ENCODE results near the gene EHD4.

The EHD4 gene

DNA sequence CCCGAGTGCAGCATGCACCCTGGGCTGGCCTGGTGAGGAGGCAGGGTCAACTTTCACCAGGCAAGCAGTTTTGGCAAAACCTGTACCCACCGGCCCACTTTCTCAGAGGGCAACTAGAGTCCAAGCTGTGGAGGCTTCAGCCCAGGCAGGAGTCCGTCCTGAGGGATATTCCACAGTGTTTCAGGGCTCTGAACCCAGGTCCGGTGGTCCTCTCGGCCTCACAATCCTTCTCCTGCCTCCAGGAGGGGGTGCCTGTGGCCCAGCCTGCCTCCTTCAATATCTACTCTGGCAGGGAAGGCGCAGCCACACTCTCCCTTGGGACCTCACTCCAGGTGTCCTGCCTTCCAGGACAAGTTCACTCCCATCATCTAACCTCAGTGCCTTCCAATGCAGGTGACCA is 44.6 kb upstream of the EHD4 start:
- TF ChIP-seq, protein P1, sequence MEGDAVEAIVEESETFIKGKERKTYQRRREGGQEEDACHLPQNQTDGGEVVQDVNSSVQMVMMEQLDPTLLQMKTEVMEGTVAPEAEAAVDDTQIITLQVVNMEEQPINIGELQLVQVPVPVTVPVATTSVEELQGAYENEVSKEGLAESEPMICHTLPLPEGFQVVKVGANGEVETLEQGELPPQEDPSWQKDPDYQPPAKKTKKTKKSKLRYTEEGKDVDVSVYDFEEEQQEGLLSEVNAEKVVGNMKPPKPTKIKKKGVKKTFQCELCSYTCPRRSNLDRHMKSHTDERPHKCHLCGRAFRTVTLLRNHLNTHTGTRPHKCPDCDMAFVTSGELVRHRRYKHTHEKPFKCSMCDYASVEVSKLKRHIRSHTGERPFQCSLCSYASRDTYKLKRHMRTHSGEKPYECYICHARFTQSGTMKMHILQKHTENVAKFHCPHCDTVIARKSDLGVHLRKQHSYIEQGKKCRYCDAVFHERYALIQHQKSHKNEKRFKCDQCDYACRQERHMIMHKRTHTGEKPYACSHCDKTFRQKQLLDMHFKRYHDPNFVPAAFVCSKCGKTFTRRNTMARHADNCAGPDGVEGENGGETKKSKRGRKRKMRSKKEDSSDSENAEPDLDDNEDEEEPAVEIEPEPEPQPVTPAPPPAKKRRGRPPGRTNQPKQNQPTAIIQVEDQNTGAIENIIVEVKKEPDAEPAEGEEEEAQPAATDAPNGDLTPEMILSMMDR (conservative IDR thresholded peaks at IDR 0.05; ENCODE audit: low read depth, low read length) = no peak
- Histone ChIP-seq H3K79me2 (ENCODE audit: insufficient read depth, low read depth) (no peaks in the 10 kb centered on the region), H3K4me3 (IDR thresholded peaks at IDR 0.05; ENCODE audit: insufficient read depth, low read depth, low read length) (no peak overlapping the region), H4K20me1 (ENCODE audit: insufficient read depth) (no peaks in the 10 kb centered on the region), H3K4me1 (ENCODE audit: low read depth, poor library complexity, severe bottlenecking) (no peaks in the 10 kb centered on the region), H3K36me3 (ENCODE audit: insufficient read depth) (no peaks in the 10 kb centered on the region), H2AFZ (ENCODE audit: low read depth) (no peak overlapping the region), H3K27me3 (ENCODE audit: insufficient read depth, low read depth) (no peaks in the 10 kb centered on the region), H3K9ac (no peak overlapping the region), H3K27ac (no peak overlapping the region), H3K4me2 (no peak overlapping the region)

GRCh38 chr15:42014406-42014805 is 42.0 kb upstream of the EHD4 start:
- no peak overlapping the region for H3K4me3 ChIP-seq (IDR thresholded peaks at IDR 0.05; ENCODE audit: insufficient read depth, low read depth, low read length)
- H3K27ac ChIP-seq = no peak overlapping the region
- H4K20me1 ChIP-seq (ENCODE audit: insufficient read depth) = no peaks in the 10 kb centered on the region
- no peaks in the 10 kb centered on the region for H3K79me2 ChIP-seq (ENCODE audit: insufficient read depth, low read depth)
- no peaks in the 10 kb centered on the region for H3K27me3 ChIP-seq (ENCODE audit: insufficient read depth, low read depth)
- H3K4me2 ChIP-seq = no peak overlapping the region
- no peak overlapping the region for H2AFZ ChIP-seq (ENCODE audit: low read depth)
- peaks cover 15% of the 10 kb centered on the region for H3K4me1 ChIP-seq (ENCODE audit: low read depth, poor library complexity, severe bottlenecking)
- no peaks in the 10 kb centered on the region for H3K36me3 ChIP-seq (ENCODE audit: insufficient read depth)
- TF ChIP-seq, protein P1 (conservative IDR thresholded peaks at IDR 0.05; ENCODE audit: low read depth, low read length) = no peak
- no peak overlapping the region for H3K9ac ChIP-seq

DNA sequence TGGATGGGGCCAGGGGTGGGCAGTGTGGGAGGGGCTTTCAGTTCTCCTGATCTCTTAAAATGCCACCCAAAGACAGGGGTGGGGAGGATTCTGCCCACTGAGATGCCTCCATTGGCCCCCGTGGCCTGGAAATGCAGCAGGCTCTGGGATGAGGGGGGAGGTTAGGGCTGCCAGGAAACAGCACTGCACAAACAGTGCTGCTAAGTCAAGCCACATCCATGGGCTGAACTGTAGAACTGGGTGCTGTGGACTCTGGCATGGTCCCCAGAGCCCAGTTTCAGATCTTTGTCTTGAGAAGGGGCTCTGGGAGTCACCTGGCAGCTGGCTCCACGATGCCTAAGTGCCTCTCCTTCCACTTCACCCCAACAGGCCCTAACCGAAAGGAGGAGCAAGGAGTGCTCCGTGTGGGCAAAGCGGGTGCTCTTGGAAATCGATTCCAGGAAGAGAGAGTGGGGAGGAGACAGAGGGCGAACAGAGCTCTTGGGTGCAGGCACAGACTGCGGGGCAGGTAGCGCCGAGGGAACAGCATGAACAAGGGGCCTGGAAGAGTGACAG is 40.6 kb upstream of the EHD4 start:
- Histone ChIP-seq H3K4me3 (IDR thresholded peaks at IDR 0.05; ENCODE audit: insufficient read depth, low read depth, low read length) (no peak overlapping the region), H4K20me1 (ENCODE audit: insufficient read depth) (no peaks in the 10 kb centered on the region), H3K36me3 (ENCODE audit: insufficient read depth) (no peaks in the 10 kb centered on the region), H3K27me3 (ENCODE audit: insufficient read depth, low read depth) (no peaks in the 10 kb centered on the region), H3K4me1 (ENCODE audit: low read depth, poor library complexity, severe bottlenecking) (peaks cover 15% of the 10 kb centered on the region), H3K79me2 (ENCODE audit: insufficient read depth, low read depth) (no peaks in the 10 kb centered on the region), H3K9ac (no peak overlapping the region), H2AFZ (ENCODE audit: low read depth) (no peak overlapping the region), H3K4me2 (no peak overlapping the region), H3K27ac (no peak overlapping the region)
- TF ChIP-seq, protein P1 (conservative IDR thresholded peaks at IDR 0.05; ENCODE audit: low read depth, low read length) = no peak

DNA sequence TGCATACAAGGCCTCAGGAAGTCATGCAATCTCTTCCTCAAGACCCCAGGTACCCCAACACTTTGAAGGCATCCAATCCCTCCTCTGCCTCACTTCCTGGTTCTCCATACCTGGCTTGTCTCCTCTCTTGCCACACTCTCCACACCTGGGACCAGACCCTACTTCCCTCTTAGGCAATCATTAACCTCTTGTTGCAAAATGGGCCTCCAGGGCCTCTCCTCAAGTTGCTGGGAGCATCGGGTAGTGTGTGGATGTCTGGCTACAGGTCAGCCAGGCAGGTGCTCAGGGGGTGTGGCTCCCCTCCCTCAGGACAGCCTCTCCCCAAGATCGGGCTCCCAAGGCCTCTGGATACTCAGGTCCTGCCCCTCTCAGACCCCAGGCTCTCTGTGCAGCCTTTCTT is 39.9 kb upstream of the EHD4 start:
- H3K36me3 ChIP-seq (ENCODE audit: insufficient read depth) = no peaks in the 10 kb centered on the region
- no peak overlapping the region for H2AFZ ChIP-seq (ENCODE audit: low read depth)
- peaks cover 15% of the 10 kb centered on the region for H3K4me1 ChIP-seq (ENCODE audit: low read depth, poor library complexity, severe bottlenecking)
- H3K27me3 ChIP-seq (ENCODE audit: insufficient read depth, low read depth) = no peaks in the 10 kb centered on the region
- H4K20me1 ChIP-seq (ENCODE audit: insufficient read depth) = no peaks in the 10 kb centered on the region
- no peak overlapping the region for H3K4me2 ChIP-seq
- H3K9ac ChIP-seq = no peak overlapping the region
- TF ChIP-seq, protein P1 (conservative IDR thresholded peaks at IDR 0.05; ENCODE audit: low read depth, low read length) = no peak
- H3K4me3 ChIP-seq (IDR thresholded peaks at IDR 0.05; ENCODE audit: insufficient read depth, low read depth, low read length) = no peak overlapping the region
- H3K79me2 ChIP-seq (ENCODE audit: insufficient read depth, low read depth) = no peaks in the 10 kb centered on the region
- H3K27ac ChIP-seq = no peak overlapping the region

Measured in KMS-11 (cell line).